GM19023 (cell line): Measurements from ENCODE around the gene ITPRIP.

Source experiments
- ATAC-seq: cut with Tn5 transposase; IDR thresholded peaks from one replicate; pipeline ENCODE4 v1.9.1; 2021; ENCODE audit warnings: mild to moderate bottlenecking, moderate library complexity; ENCODE audit not compliant: unreplicated experiment

The ITPRIP gene

GRCh38 chr10:104326991-104327610 lies 11.2 kb downstream of the ITPRIP start:
- no peak for ATAC-seq

GRCh38 chr10:104325436-104326435 lies 12.5 kb downstream of the ITPRIP start:
- ATAC-seq, result no peak

GRCh38 chr10:104324931-104325330 lies 13.3 kb downstream of the ITPRIP start:
- no peak for ATAC-seq

- no peak for ATAC-seq
Observed at GRCh38 chr10:104324221-104324686, 14.0 kb downstream of the ITPRIP start.

GRCh38 chr10:104323760-104324201 lies 14.5 kb downstream of the ITPRIP start:
- ATAC-seq, result no peak

GRCh38 chr10:104323085-104323484 lies 15.2 kb downstream of the ITPRIP start:
- no peak for ATAC-seq

GRCh38 chr10:104322416-104322782 lies 15.9 kb downstream of the ITPRIP start:
- ATAC-seq, result no peak

- ATAC-seq, result no peak
Observed at GRCh38 chr10:104321725-104322415, 16.4 kb downstream of the ITPRIP start.

GRCh38 chr10:104321226-104321625 lies 17.0 kb downstream of the ITPRIP start:
- no peak for ATAC-seq

GRCh38 chr10:104318810-104319741 lies 19.2 kb downstream of the ITPRIP start:
- ATAC-seq, result no peak

- no peak for ATAC-seq
Observed at GRCh38 chr10:104318326-104318725, 19.9 kb downstream of the ITPRIP start.

GRCh38 chr10:104317726-104318299 lies 20.5 kb downstream of the ITPRIP start:
- no peak for ATAC-seq

GRCh38 chr10:104317269-104317710 lies 21.0 kb downstream of the ITPRIP start:
- no peak for ATAC-seq

GRCh38 chr10:104316321-104317099 lies 21.8 kb downstream of the ITPRIP start:
- no peak for ATAC-seq

GRCh38 chr10:104315486-104315921 lies 22.8 kb downstream of the ITPRIP start:
- ATAC-seq, result no peak

- no peak for ATAC-seq
Observed at GRCh38 chr10:104314591-104315485, 23.4 kb downstream of the ITPRIP start.

GRCh38 chr10:104311184-104311720 lies 27.0 kb downstream of the ITPRIP start:
- ATAC-seq, result no peak
